Measurements from ENCODE around the gene TM4SF1.

DNA sequence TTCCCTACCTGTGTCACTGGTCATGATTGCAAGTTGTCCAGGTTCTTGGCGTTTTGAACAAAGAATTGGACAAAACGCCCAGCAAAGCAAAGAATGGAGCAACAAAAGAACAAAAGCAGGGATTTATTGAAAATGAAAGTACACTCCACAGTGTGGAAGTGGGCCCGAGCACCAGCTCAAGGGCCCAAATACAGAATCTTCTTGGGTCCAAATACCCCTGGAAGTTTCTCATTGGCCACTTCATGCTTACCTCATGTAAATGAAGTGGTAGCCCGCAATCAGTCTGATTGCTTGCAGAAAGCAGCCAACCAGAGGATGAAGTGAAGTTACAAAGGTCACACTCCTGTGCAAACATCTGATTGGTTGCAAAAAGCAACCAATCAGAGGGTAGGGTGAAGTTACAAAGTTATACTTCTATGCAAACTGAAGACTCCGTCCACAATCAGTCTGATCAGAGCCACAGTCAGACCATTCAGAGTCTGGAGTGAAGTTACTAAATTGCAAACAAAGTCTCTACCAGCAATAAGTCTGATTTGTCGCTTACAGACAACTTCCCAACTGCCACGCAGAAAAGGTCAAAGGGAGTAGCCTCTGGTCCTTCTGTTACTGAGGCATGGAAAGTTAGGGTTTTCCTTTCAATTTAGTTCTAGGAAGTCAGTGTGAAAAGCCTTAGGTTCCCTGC, 8.3 kb upstream of the TM4SF1 start:
- TF ChIP-seq CTCF (IDR thresholded peaks at IDR 0.05) (no peak), POLR2A (IDR thresholded peaks at IDR 0.05) (no peak)

Data from vagina (tissue), 2 donors.